K562 (cell line): ENCODE results near the gene APLP1. TPM values are rescaled to one million over a fixed set of nuclear protein-coding genes. Genes with fewer than 3 reads are reported as not detected.

Source experiments
- CSDE1 ChIP-seq, 2 experiments: fragments of 450-650 bp; IDR thresholded peaks; 2 replicates each; pipeline ENCODE4 v1.6.1; 2016; ENCODE audit warnings: mild to moderate bottlenecking in 1 of 2
- CTBP1 ChIP-seq: fragments of 450-650 bp; IDR thresholded peaks from 2 replicates; pipeline ENCODE4 v1.6.1; 2016; ENCODE audit warnings: borderline replicate concordance
- FOS ChIP-seq: IDR thresholded peaks from 3 replicates; pipeline ENCODE4 v1.6.1; 2011; ENCODE audit not compliant: insufficient read length; ENCODE audit errors: extremely low read depth
- GATA2 ChIP-seq: sonication (generic); formaldehyde crosslinking; IDR thresholded peaks from 2 replicates; pipeline ENCODE4 v1.4.0; 2020; ENCODE audit warnings: mild to moderate bottlenecking, missing genetic modification reagents
- HCFC1 ChIP-seq: IDR thresholded peaks from 2 replicates; pipeline ENCODE4 v1.6.1; 2012; ENCODE audit warnings: low read depth, low read length, improper control_type of control experiment
- HDAC1 ChIP-seq, 2 experiments: fragments of 450-650 bp; IDR thresholded peaks; 2 replicates each; pipeline ENCODE4 v1.6.1; 2016 to 2017; ENCODE audit warnings: inconsistent platforms in 1 of 2, mild to moderate bottlenecking in 1 of 2, moderate library complexity in 1 of 2
- LCOR ChIP-seq: sonication (generic); formaldehyde crosslinking; IDR thresholded peaks from 2 replicates; pipeline ENCODE4 v1.8.0; 2022; ENCODE audit warnings: mild to moderate bottlenecking, missing genetic modification reagents
- NR1H2 ChIP-seq: sonication (generic); formaldehyde crosslinking; IDR thresholded peaks from 2 replicates; pipeline ENCODE4 v1.4.0; 2020; ENCODE audit warnings: mild to moderate bottlenecking, missing genetic modification reagents
- SREBF1 ChIP-seq: fragments of 150-350 bp; IDR thresholded peaks from 2 replicates; pipeline ENCODE4 v1.6.1; 2014; ENCODE audit warnings: antibody characterized with exemption, low read depth, low read length, borderline replicate concordance
- TCF3 ChIP-seq: sonication (generic); formaldehyde crosslinking; IDR thresholded peaks from 2 replicates; pipeline ENCODE4 v1.4.0; 2020; ENCODE audit warnings: mild to moderate bottlenecking, missing genetic modification reagents
- TOE1 ChIP-seq, 2 experiments: fragments of 450-650 bp in 1 of 2; sonication (generic) in 1 of 2; formaldehyde crosslinking in 1 of 2; IDR thresholded peaks; 2 replicates each; pipeline versions ENCODE4 v1.7.1 to v1.8.0; 2016 to 2022; ENCODE audit warnings: borderline replicate concordance in 2 of 2, mild to moderate bottlenecking in 2 of 2, antibody characterized with exemption in 1 of 2, inconsistent platforms in 1 of 2, low read depth in 1 of 2, missing genetic modification reagents in 1 of 2, moderate library complexity in 1 of 2
- polyA plus RNA-seq, 8 experiments: library from polyadenylated mRNA; depleted of rRNA in 4 of 8; stranded (reverse) in 5 of 8; unstranded in 3 of 8; fragments of >200 nt; fragmentation: Nextera tagmentation in 2 of 8; fragmentation: Illumina TruSeq in 1 of 8; extraction: Ambion mirVana in 2 of 8; extraction: Trizol in 1 of 8; gene quantifications; 2 replicates each; pipeline versions ENCODE4 v1.2.1 to v1.2.3, GENCODE V29; 2011 to 2014; ENCODE audit warnings: inconsistent platforms in 1 of 8, missing spikeins in 1 of 8
- total RNA-seq, 7 experiments: library from RNA; depleted of rRNA in 6 of 7; stranded (reverse); fragments of >200 nt in 6 of 7; fragmentation: Illumina TruSeq in 2 of 7; extraction: Trizol in 2 of 7; gene quantifications; 2 replicates each; pipeline versions ENCODE4 v1.2.1 to v1.2.3, GENCODE V29; 2011 to 2021; ENCODE audit warnings: low replicate concordance in 1 of 7
- TF ChIP-seq, protein P1 (sequence below), 2 experiments: fragments of 450-650 bp; conservative IDR thresholded peaks; 2 replicates each; pipeline ENCODE4 v1.6.1; 2017; ENCODE audit warnings: mild to moderate bottlenecking in 2 of 2, moderate library complexity in 2 of 2
- TF ChIP-seq, protein P2 (sequence below): fragments of 450-650 bp; IDR thresholded peaks from 2 replicates; pipeline ENCODE4 v1.6.1; 2016; ENCODE audit warnings: borderline replicate concordance
- TF ChIP-seq, protein P3 (sequence below): fragments of 450-650 bp; IDR thresholded peaks from 2 replicates; pipeline ENCODE4 v1.6.1; 2016; ENCODE audit warnings: mild to moderate bottlenecking
- TF ChIP-seq, protein P4 (sequence below): sonication (generic); formaldehyde crosslinking; IDR thresholded peaks from 2 replicates; pipeline ENCODE4 v1.8.0; 2022; ENCODE audit warnings: missing genetic modification reagents, mild to moderate bottlenecking, borderline replicate concordance

APLP1 gene
- total and polyA plus RNA-seq, 9 of the 15 experiments (the other 6 are each of a cell fraction or from before 2014, with no cell fraction given): 0.69 to 9.9 (median 4.7) TPM

DNA sequence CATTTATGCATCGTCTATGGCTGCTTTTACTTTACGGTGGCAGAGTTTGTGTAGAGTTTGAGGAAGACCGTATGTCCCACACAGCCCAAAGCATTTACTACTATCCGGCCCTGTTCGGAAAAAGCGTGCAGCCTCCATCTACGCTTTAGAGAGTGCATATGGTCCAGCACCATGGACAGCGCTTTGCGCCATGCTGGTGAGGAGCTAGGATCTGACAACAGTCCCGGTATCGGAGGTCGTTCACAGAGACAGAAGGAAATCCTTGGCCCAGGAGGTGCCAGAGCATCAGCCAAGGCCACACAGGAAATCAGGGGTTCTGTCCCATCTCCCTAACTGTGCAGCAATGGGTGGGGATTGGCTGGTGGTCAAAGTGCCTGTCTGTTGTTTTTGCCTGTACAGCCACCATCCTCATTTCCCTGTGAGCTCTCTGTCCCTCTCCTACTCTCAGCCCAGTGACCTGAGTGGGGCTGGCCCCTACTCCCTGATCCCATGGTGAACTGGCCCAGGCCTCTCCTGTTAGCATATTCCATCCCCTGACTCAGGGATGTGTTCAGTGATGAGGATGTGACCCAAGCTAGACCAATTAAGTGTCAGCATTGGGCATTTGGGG lies 39.6 kb upstream of the APLP1 start (continued):
- TF ChIP-seq, protein P1, sequence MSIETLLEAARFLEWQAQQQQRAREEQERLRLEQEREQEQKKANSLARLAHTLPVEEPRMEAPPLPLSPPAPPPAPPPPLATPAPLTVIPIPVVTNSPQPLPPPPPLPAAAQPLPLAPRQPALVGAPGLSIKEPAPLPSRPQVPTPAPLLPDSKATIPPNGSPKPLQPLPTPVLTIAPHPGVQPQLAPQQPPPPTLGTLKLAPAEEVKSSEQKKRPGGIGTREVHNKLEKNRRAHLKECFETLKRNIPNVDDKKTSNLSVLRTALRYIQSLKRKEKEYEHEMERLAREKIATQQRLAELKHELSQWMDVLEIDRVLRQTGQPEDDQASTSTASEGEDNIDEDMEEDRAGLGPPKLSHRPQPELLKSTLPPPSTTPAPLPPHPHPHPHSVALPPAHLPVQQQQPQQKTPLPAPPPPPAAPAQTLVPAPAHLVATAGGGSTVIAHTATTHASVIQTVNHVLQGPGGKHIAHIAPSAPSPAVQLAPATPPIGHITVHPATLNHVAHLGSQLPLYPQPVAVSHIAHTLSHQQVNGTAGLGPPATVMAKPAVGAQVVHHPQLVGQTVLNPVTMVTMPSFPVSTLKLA (conservative IDR thresholded peaks at IDR 0.05): peak; percentile 83 to 91
- TF ChIP-seq, protein P2, sequence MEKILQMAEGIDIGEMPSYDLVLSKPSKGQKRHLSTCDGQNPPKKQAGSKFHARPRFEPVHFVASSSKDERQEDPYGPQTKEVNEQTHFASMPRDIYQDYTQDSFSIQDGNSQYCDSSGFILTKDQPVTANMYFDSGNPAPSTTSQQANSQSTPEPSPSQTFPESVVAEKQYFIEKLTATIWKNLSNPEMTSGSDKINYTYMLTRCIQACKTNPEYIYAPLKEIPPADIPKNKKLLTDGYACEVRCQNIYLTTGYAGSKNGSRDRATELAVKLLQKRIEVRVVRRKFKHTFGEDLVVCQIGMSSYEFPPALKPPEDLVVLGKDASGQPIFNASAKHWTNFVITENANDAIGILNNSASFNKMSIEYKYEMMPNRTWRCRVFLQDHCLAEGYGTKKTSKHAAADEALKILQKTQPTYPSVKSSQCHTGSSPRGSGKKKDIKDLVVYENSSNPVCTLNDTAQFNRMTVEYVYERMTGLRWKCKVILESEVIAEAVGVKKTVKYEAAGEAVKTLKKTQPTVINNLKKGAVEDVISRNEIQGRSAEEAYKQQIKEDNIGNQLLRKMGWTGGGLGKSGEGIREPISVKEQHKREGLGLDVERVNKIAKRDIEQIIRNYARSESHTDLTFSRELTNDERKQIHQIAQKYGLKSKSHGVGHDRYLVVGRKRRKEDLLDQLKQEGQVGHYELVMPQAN: peak; percentile 66; the same call in 1 of the 2 replicates
- TF ChIP-seq SREBF1 (no peak), LCOR (CRISPR knock-in tag) (peak; percentile 67; the same call in 1 of the 2 replicates), HDAC1 (IDR thresholded peaks at IDR 0.05) (peak in 1 of 2 experiments; percentile 81; a peak in 2 of 4 replicates), FOS (no peak), CSDE1 (IDR thresholded peaks at IDR 0.05) (no peak), NR1H2 (CRISPR knock-in tag) (0 out of 2 replicates have a peak, but pooled peaks have one; percentile 62), CTBP1 (0 out of 2 replicates have a peak, but pooled peaks have one; percentile 20), TOE1 (IDR thresholded peaks at IDR 0.05; ENCODE audit: borderline replicate concordance) (no peak), TOE1 (CRISPR knock-in tag; IDR thresholded peaks at IDR 0.05; ENCODE audit: borderline replicate concordance, low read depth) (no peak), HCFC1 (peak; percentile 38; the same call in 1 of the 2 replicates), TCF3 (CRISPR knock-in tag) (0 out of 2 replicates have a peak, but pooled peaks have one; percentile 21), GATA2 (CRISPR knock-in tag) (no peak)
- TF ChIP-seq, protein P3, sequence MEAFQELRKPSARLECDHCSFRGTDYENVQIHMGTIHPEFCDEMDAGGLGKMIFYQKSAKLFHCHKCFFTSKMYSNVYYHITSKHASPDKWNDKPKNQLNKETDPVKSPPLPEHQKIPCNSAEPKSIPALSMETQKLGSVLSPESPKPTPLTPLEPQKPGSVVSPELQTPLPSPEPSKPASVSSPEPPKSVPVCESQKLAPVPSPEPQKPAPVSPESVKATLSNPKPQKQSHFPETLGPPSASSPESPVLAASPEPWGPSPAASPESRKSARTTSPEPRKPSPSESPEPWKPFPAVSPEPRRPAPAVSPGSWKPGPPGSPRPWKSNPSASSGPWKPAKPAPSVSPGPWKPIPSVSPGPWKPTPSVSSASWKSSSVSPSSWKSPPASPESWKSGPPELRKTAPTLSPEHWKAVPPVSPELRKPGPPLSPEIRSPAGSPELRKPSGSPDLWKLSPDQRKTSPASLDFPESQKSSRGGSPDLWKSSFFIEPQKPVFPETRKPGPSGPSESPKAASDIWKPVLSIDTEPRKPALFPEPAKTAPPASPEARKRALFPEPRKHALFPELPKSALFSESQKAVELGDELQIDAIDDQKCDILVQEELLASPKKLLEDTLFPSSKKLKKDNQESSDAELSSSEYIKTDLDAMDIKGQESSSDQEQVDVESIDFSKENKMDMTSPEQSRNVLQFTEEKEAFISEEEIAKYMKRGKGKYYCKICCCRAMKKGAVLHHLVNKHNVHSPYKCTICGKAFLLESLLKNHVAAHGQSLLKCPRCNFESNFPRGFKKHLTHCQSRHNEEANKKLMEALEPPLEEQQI: peak; percentile 28; the same call in 1 of the 2 replicates
- TF ChIP-seq, protein P4, sequence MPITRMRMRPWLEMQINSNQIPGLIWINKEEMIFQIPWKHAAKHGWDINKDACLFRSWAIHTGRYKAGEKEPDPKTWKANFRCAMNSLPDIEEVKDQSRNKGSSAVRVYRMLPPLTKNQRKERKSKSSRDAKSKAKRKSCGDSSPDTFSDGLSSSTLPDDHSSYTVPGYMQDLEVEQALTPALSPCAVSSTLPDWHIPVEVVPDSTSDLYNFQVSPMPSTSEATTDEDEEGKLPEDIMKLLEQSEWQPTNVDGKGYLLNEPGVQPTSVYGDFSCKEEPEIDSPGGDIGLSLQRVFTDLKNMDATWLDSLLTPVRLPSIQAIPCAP (CRISPR knock-in tag): no peak
